ENCODE measurements around the gene NR0B1. TPM values are rescaled to one million over a fixed set of nuclear protein-coding genes. Genes with fewer than 3 reads are reported as not detected.

NR0B1 gene
- total RNA-seq, 1 donor: 1.7 TPM

GRCh38 chrX:30312858-30313257, 3.7 kb upstream of the NR0B1 start:
- TF ChIP-seq, protein P1, sequence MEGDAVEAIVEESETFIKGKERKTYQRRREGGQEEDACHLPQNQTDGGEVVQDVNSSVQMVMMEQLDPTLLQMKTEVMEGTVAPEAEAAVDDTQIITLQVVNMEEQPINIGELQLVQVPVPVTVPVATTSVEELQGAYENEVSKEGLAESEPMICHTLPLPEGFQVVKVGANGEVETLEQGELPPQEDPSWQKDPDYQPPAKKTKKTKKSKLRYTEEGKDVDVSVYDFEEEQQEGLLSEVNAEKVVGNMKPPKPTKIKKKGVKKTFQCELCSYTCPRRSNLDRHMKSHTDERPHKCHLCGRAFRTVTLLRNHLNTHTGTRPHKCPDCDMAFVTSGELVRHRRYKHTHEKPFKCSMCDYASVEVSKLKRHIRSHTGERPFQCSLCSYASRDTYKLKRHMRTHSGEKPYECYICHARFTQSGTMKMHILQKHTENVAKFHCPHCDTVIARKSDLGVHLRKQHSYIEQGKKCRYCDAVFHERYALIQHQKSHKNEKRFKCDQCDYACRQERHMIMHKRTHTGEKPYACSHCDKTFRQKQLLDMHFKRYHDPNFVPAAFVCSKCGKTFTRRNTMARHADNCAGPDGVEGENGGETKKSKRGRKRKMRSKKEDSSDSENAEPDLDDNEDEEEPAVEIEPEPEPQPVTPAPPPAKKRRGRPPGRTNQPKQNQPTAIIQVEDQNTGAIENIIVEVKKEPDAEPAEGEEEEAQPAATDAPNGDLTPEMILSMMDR (IDR thresholded peaks at IDR 0.05; ENCODE audit: insufficient read depth, low read length): no peak
- no peak overlapping the region for H3K4me3 ChIP-seq (ENCODE audit: low read depth, low read length)
- DNase-seq (ENCODE audit: low read depth): no peak

DNA sequence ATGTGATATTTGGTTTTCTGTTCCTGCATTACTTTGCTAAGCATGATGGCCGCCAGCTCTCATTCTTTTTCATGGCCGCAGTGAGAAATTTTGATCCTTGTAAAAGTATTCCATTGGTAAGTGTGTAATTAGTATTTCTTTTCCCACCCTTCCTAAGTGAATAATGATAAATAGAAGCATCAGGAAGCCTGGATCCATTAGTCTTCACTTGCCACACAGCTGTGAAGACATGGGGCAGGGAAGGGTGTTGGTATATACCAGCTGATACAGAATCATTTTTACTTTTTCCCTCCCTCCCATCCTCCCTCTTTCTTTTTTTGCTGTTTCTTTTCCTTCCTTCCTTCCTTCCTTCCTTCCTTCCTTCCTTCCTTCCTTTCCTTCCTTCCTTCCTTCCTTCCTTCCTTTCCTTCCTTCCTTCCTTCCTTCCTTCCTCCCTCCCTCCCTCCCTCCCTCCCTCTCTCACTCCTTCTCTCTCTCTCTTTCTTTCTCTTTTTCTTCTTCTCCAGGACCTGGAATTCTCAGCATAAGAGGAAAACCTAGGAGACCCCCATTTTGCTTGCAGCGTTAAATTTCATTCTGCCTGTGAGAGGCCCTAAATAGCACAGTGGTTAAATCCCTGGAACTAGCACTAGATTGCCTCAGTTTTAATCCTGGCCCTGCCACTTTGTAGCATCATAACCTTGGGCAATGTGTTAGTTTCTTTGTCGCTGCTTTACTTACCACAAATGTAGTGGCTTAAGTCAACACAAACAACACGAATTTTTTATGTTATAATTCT, 1.4 kb upstream of the NR0B1 start:
- TF ChIP-seq, protein P1 (IDR thresholded peaks at IDR 0.05; ENCODE audit: insufficient read depth, low read length): no peak
- no peak for DNase-seq (ENCODE audit: low read depth)
- H3K4me3 ChIP-seq (ENCODE audit: low read depth, low read length): no peak overlapping the region

GRCh38 chrX:30308263-30309138, 689 bp downstream of the NR0B1 start:
- no peak for DNase-seq (ENCODE audit: low read depth)
- H3K4me3 ChIP-seq (ENCODE audit: low read depth, low read length): peak overlapping the region; percentile 22
- TF ChIP-seq, protein P1 (IDR thresholded peaks at IDR 0.05; ENCODE audit: insufficient read depth, low read length): peak; percentile 23

DNA sequence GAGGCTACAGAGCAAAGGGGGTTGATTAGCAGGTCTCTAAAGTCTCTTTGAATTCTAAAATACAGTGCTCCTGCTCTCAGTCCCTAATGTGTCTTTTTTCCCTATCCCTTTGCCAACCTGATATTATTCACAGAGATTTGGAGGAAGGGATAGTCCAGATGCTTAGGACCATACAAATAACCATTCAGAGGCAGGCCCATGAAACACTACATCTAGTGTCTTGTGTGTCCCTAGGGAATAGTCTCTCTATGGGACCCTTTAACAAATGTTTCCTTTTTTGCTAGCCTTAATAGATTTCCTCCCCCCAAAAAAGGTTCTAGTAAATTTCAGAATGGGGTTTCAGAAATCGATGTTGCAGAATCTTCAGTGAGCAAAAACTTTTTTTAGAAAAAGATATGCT, 1.7 kb downstream of the NR0B1 start:
- no peak for DNase-seq (ENCODE audit: low read depth)
- H3K4me3 ChIP-seq (ENCODE audit: low read depth, low read length): no peak overlapping the region
- TF ChIP-seq, protein P1 (IDR thresholded peaks at IDR 0.05; ENCODE audit: insufficient read depth, low read length): no peak

GRCh38 chrX:30304866-30305265, 4.3 kb downstream of the NR0B1 start:
- no peak overlapping the region for H3K4me3 ChIP-seq (ENCODE audit: low read depth, low read length)
- TF ChIP-seq, protein P1 (IDR thresholded peaks at IDR 0.05; ENCODE audit: insufficient read depth, low read length): no peak
- no peak for DNase-seq (ENCODE audit: low read depth)

DNA sequence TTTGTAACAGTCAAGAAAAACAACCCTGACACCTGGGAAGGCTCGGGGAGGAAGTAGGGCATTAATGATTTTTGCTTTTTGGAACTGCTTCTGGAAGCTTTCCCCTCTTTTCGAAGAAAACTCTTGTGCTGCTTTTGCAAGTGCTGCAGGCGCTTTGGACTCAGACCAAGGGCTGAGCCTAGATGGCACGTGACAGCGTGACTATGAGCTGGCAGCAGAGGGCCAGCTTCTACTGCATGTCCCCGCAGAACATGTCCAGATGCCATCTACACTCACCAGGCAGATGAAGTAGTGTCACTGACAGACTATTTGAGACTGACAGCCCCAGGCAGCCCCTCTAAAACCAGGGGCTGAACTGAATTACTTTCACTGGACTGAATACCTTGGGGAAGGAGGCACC, 6.2 kb downstream of the NR0B1 start:
- H3K4me3 ChIP-seq (ENCODE audit: low read depth, low read length): no peak overlapping the region
- TF ChIP-seq, protein P1 (IDR thresholded peaks at IDR 0.05; ENCODE audit: insufficient read depth, low read length): no peak
- DNase-seq (ENCODE audit: low read depth): peak; percentile 33
